HS-27A (cell line): Measurements from ENCODE around the gene CCDC91.
"Not testable (repeated sequence)": the region's sequence is repeated elsewhere in the genome, so short reads cannot be mapped to it uniquely, and the experiment has no call there.

Experiments used
- DNase-seq: peaks from one replicate; pipeline ENCODE4 v3.0.0-alpha.2; 2012; ENCODE audit warnings: low read depth, missing footprints

CCDC91 gene

DNA sequence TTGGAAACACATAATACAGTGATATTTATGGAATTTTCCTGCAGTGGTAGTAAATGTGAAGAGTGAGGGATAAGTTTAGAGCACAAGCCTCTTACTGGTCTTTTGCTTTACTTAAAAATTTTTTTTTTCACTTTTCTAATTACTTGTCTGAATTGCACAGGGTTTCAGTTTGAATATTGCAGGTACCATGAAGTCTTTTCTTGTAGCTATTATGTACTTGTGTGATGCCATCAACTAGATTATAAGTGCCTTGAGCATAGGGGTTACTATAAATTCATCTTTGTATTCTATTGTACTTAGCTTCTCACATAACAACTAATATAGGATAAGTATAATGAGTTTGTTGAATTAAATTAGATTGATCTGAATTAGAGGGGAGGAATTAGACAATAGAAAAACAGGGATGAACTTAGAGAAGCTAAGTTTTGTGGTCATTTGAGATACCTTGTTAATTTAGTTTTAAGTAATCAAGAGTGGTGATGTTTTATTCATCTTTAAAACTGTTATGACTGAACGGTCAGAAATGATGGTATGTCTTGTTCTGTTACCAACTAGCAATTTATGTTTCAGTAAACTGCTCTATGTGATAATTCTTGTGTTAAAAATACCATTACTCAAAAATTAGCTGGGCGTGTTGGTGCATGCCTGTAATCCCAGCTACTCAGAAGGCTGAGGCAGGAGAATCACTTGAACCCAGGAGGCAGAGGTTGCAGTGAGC, 42.1 kb downstream of the CCDC91 start:
- no peak for DNase-seq

GRCh38 chr12:28234444-28234843, 44.2 kb downstream of the CCDC91 start:
- DNase-seq, result no peak

GRCh38 chr12:28235015-28235414, 44.8 kb downstream of the CCDC91 start:
- no peak for DNase-seq

GRCh38 chr12:28235985-28236384, 45.7 kb downstream of the CCDC91 start:
- no peak for DNase-seq

DNA sequence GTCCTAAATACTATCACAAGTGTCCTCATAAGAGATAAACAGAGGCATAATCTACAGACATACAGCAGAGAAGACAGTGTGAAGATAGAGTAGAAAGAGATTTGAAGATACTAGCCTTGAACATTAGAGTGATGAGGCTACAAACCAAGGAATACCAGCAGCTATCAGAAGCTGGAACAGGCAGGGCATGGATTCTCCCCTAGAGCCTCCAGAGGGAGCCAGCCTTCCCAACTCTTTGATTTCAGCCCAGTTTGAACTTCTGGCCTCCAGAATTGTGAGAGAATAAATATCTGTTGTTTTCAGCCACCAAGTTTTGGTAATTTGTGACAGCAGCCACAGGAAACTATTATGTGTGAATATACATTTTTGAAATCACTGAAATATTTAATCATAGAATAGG, 47.2 kb downstream of the CCDC91 start:
- no peak for DNase-seq

DNA sequence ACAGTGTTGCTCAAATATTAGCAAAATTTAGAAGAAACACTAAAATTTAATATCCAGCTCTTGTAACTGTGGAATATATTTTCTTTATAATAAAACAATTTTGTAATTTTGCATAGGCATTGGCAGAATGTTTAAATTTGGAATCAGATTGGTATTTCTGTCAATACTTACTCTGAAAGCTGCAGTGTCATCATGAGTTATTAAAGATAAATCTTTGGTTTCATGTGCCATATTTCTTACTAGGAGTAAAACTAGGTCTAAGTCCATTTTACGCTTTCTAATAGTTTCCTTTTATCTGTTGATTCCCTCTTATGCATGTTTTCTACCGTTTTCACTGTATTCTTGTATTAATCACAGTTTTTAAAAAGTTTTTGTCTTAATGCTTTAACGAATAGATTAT, 49.7 kb downstream of the CCDC91 start:
- DNase-seq, result no peak

DNA sequence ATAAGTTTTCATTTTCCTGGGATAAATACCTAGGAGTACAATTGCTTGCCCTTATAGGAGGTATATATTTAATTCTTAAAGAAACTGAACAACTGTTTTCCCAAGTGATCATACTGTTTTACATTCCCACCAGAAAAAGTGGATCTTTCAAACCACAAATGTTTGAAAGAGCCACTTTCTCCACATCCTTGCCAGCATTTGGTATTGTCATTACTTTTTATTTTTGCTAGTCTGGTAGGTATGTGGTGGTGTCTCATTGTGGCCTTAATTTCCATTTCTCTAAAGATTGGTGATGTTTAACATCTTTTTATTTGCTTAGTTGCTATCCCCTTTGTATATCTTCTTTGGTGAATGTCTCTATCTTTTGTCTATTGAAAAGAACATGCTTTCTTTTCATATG, 50.6 kb downstream of the CCDC91 start:
- no peak for DNase-seq

- no peak for DNase-seq
Observed at GRCh38 chr12:28242129-28242495, 51.9 kb downstream of the CCDC91 start.

DNA sequence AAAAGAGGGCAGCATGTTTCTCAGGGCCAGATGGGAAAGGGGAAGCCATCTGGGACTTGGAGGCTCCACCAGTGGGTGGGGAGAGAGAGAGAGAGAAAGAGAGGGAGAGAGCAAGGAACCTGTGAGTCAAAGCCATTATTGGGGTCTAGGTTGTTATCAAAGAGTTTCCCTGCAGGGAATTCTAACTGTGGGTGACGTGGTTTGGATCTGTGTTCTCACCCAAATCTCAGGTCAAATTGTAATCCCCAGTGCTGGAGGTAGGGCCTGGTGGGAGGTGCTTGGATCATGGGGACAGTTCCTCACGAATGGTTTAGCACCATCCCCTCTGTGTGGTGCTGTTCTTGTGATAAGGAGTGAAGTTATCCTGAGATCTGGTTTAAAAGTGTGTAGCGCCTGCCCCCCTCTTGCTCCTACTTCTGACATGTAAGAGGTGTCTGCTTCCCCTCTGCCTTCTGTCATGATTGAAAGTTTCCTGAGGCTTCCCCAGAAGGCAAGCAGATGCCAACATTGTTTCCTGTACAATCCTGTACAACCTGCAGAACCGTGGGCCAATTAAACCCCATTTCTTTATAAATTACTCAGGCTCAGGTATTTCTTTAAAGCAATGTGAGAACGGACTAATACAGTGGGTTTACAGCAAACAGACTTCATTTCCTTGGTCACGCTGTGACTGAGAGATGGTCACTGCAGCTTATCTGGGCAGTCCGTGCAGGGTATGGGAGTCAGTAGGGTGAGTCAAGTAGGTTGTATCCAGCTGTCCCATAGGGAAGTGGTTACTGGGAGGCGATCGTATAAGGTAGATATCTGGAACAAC, 52.4 kb downstream of the CCDC91 start:
- no peak for DNase-seq

GRCh38 chr12:28243310-28243633, 53.0 kb downstream of the CCDC91 start:
- no peak for DNase-seq

DNA sequence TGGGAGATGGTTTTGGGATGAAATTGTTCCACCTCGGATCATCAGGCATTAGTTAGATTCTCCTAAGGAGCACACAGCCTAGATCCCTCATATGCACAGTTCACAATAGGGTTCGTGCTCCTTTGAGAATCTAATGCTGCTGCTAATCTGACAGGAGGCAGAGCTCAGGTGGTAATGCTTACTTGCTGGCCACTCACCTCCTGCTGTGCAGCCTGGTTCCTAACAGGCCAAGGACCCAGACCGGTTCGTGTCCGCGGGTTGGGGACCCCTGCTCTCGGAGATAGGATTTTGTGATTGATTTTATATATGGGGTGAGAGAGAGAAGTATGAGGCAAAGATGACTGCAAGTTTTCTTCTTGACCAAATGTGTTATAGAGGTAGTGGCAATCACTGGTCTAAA, 57.5 kb downstream of the CCDC91 start:
- DNase-seq, result no peak

GRCh38 chr12:28248555-28249145, 58.4 kb downstream of the CCDC91 start:
- no peak for DNase-seq

DNA sequence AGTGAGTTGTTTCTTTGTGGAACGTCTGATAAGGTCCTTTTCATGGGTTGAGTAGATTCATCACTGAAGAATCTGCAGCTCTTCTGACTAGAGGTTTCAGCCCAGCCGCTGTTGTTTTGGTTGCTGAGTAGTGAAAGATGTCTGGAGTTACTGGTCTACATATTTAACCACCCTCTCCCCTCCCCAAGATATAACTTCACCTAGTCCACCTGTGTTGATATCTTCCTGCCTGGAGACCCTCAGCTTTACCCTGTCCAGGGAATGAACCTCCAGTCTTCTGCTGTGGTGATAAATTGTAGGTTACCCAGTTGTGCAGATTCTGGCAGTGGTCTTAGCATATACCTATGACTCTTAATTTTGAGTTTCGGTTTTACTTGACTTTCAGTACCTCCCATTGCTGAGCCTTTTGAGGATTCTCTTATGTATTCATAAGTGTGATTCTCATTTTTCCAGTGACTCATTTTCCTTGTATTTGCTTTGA, 62.9 kb downstream of the CCDC91 start:
- DNase-seq, result no peak

DNA sequence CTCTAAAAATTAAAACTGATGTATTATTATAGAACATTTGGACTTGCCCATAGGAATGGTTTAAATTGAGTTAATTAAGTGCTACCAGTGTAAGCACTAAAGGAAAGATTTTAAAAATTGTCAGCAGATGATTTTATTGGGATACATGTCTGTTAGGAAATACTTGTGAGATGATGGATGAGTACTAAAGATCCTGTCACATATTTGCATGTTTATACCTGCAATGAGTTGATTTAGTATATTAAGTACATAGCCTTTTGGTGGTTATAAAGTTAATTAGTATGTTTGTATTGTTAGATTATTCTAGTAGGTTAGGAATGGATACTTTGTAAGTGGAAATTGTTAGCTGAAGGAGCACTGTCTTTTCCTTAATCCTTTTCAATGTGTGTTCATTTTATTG, 67.2 kb downstream of the CCDC91 start:
- no peak for DNase-seq

DNA sequence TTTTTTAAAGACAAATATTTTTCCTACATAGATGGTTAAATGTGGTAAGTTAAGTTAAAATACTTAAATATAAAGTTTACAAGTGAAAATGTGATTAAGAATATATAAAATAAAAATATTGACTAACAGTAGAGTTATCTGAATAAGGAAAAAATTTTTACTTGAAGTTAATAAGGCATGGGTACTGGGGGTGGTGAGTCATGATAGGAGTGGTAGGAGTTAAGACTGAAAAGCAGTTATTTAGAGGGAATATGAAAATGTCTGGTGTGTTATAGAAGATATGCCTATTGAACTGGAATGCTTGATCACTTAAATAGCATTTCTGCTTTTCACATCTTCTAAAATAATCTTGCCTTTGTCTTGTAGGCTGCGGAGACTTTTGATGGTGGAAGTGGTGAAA, 68.7 kb downstream of the CCDC91 start:
- peak; percentile 50 for DNase-seq

DNA sequence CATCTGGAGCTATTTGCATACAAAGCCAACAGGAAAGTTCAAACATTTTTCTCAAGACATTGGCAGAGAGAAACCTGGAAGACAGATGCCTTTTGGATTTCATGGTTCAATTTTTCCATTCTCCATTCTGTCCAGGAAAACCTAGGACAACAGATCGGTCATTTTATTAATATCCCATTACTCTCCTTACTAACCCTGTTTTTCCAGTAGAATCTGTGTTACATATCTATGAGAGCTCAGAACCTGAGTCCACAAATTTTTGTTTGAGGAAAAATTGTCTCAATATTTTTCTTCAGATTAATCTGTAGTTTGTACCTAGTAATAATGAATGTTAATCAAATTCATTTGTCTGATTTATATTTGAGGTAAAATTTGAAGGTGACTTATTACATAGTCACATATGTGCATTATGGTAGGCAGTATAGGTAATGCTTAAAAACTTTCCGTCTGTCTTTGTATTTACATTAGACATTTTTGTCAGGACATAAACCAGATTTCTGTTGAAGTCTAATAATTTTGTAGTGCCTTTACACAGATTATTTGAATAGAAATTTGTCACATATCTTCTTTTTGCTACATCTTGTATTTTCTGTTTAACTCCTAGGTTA, 75.3 kb downstream of the CCDC91 start:
- no peak for DNase-seq

DNA sequence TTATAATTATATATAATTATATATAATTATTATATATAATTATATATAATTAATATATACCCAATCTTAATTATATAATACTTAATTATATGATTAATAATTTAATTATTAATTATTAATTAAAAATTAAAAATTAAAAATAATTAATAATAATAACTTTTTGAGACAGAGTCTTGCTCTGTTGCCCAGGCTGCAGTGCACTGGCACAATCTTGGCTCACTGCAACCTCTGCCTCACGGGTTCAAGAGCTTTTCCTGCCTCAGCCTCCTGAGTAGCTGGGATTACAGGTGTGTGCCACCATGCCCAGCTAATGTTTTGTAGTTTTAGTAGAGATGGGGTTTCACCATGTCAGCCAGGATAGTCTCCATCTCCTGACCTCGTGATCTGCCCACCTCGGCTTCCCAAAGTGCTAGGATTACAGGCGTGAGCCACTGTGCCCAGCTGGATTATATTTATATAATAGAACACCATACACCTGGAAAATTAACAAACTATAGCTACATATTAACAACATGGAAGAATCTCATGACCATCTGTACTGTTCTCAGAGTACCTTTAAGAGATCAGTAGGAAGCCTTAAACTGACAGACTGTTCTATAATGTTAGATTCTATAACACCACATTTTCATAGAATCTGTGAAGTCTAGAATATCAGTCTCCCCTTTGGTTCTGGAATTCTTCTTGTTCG, 77.8 kb downstream of the CCDC91 start:
- not testable (repeated sequence) for DNase-seq

GRCh38 chr12:28268608-28269229, 78.5 kb downstream of the CCDC91 start:
- no peak for DNase-seq

DNA sequence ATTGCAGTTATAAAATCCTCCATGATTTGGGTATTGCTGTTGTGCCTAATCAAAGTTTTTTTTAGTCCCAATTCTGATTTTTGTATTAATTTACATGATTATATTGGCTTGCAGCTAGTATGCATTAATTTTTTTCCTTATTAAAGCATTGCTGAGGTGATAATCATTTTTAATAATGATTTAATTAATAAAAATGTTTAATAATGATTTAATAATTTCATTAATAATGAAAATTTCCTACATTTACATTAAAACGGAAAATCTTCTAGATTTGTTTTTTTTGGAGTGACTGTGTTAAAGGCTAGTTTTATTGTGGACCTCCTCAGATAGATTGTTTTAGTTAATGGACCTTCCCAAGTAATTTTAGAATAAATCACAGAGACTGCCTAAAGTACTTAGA, 79.6 kb downstream of the CCDC91 start:
- DNase-seq, result no peak

- DNase-seq, result no peak
Observed at GRCh38 chr12:28278499-28278898, 88.2 kb downstream of the CCDC91 start.

DNA sequence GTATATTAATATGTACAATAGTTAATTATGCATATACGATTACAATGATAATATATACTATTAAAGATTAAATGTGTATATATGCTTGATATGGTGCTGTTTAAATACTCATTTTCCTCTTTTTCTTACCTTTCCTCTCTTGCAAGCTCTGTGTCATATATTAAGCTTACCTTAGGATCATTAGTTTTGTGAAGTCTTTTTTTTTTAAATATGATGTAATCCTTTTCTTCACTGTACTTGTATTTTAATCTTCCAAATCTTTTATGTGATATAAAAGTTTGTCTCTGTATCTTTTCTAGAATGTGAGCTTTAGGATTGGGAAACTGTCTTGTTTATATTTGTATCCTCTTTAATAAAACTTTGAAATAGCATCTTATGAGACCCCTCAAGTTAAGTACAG, 88.7 kb downstream of the CCDC91 start:
- no peak for DNase-seq

DNA sequence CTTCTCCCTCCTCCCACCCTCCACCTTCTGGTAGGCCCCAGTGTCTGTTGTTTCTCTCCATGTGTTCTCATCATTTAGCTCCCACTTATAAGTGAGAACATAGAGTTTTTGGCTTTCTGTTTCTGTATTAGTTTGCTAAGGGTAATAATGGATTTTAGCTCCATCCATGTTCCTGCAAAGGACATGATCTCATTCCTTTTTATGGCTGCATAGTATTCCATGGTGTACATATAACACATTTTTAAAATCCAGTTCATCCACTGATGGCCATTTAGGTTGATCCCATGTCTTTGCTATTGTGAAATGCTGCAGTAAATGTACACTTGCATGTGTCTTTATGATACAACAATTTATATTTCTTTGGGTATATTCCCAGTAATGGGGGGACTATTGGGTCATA, 96.1 kb downstream of the CCDC91 start:
- DNase-seq, result no peak
